GM12875 (cell line): ENCODE results near the gene ADGRF1.

Experiments used
- H3K4me3 ChIP-seq: one replicate; pipeline ENCODE4 v1.5.1; 2011; ENCODE audit warnings: low read depth, low read length, control low read depth
- TF ChIP-seq, protein P1 (sequence below): IDR thresholded peaks from 2 replicates; pipeline ENCODE4 v1.5.1; 2011; ENCODE audit warnings: low read depth, mild to moderate bottlenecking, control low read depth, inconsistent platforms, low read length, moderate library complexity, borderline replicate concordance; ENCODE audit not compliant: insufficient read depth

ADGRF1 gene

GRCh38 chr6:47079638-47080037, 37.5 kb upstream of the ADGRF1 start:
- H3K4me3 ChIP-seq = no peak overlapping the region
- TF ChIP-seq, protein P1, sequence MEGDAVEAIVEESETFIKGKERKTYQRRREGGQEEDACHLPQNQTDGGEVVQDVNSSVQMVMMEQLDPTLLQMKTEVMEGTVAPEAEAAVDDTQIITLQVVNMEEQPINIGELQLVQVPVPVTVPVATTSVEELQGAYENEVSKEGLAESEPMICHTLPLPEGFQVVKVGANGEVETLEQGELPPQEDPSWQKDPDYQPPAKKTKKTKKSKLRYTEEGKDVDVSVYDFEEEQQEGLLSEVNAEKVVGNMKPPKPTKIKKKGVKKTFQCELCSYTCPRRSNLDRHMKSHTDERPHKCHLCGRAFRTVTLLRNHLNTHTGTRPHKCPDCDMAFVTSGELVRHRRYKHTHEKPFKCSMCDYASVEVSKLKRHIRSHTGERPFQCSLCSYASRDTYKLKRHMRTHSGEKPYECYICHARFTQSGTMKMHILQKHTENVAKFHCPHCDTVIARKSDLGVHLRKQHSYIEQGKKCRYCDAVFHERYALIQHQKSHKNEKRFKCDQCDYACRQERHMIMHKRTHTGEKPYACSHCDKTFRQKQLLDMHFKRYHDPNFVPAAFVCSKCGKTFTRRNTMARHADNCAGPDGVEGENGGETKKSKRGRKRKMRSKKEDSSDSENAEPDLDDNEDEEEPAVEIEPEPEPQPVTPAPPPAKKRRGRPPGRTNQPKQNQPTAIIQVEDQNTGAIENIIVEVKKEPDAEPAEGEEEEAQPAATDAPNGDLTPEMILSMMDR = no peak

DNA sequence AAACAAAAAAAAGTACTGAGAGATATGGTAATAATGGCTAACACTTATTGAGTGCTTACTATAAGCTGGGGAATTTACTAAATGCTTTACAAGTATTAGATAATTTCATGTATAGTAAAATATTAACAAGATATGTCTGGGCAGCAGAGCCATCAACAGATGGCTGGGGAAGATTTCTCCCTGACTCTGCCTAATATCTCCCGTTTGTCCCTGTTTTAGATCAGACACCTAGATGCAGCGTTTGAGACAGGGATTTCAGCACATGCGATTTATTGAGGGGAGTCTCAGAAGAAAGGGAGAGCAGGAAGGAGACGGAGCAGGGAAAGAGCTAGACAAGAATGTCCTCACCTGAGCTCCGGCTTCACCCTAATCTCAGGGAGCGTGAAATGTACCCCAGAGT, 36.9 kb upstream of the ADGRF1 start:
- TF ChIP-seq, protein P1 = no peak
- no peak overlapping the region for H3K4me3 ChIP-seq

- TF ChIP-seq, protein P1 = no peak
- no peak overlapping the region for H3K4me3 ChIP-seq
These were observed 34.6 kb upstream of the ADGRF1 start for GRCh38 chr6:47076422-47077344.

GRCh38 chr6:47075741-47076421, 33.7 kb upstream of the ADGRF1 start:
- H3K4me3 ChIP-seq = no peak overlapping the region
- TF ChIP-seq, protein P1 = no peak

DNA sequence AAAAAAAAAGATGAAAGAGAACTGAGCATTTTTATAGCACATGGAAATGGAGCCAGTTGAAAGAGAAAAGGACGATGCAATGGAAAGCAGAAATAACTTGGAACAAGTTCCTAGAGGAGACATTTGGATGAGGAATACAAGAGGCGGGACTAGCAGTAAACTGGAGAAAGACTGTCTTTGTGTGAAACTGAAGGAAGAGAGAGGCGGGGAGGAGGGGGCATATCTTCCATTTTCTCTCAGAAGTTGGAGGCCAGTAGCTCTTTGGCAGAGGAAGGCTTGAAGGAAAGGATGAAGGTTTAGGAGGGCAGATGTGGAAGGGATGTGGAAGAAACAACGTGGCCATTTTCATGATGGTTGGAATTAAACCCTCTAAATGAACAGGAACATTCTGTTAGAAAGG, 33.0 kb upstream of the ADGRF1 start:
- no peak overlapping the region for H3K4me3 ChIP-seq
- TF ChIP-seq, protein P1 = no peak

GRCh38 chr6:47073125-47074110, 31.3 kb upstream of the ADGRF1 start:
- TF ChIP-seq, protein P1 = peak; percentile 14; the same call in 1 of the 2 replicates
- no peak overlapping the region for H3K4me3 ChIP-seq
